NCI-H82 (cell line): ENCODE measurements around the gene SNRPA.
A peak's percentile ranks its signal among the peaks of the same experiment; 100 is the strongest.

Experiments used
- DNase-seq: peaks from one replicate; lab custom pipeline; 2025; lab: John Stamatoyannopoulos, UW

The SNRPA gene

GRCh38 chr19:40750874-40751537 lies at the start of gene SNRPA:
Gene SNRPA, plus strand, starts transcription at chr19:40751203. Its CDS starts 206 bp downstream, at chr19:40751409.
- DNase-seq, result peak; percentile 99

GRCh38 chr19:40701758-40702157 lies 49.2 kb upstream of the SNRPA start:
- no peak for DNase-seq

GRCh38 chr19:40702337-40703012 lies 48.5 kb upstream of the SNRPA start:
- DNase-seq, result peak; percentile 92

GRCh38 chr19:40703029-40703755 lies 47.8 kb upstream of the SNRPA start:
- no peak for DNase-seq

- DNase-seq, result no peak
Measured at GRCh38 chr19:40704491-40705361, 46.3 kb upstream of the SNRPA start.

- DNase-seq, result no peak
Measured at GRCh38 chr19:40705362-40705651, 45.7 kb upstream of the SNRPA start.

- no peak for DNase-seq
Measured at GRCh38 chr19:40705950-40706619, 44.9 kb upstream of the SNRPA start.

- no peak for DNase-seq
Measured at GRCh38 chr19:40707615-40708014, 43.4 kb upstream of the SNRPA start.

- DNase-seq, result no peak
Measured at GRCh38 chr19:40709817-40710216, 41.2 kb upstream of the SNRPA start.

GRCh38 chr19:40713939-40714338 lies 37.1 kb upstream of the SNRPA start:
- no peak for DNase-seq

- peak; percentile 97 for DNase-seq
Measured at GRCh38 chr19:40714441-40715299, 36.3 kb upstream of the SNRPA start.

GRCh38 chr19:40716031-40716481 lies 34.9 kb upstream of the SNRPA start:
- DNase-seq, result peak; percentile 60

GRCh38 chr19:40716482-40717324 lies 34.3 kb upstream of the SNRPA start, which contains the start of the genes COQ8B and ITPKC:
Gene COQ8B, minus strand, starts transcription at chr19:40716886. Its CDS starts 2,254 bp downstream, at chr19:40714632.
Gene ITPKC, plus strand, starts transcription at chr19:40717112. Its CDS starts 24 bp downstream, at chr19:40717136.
- DNase-seq, result peak; percentile 99

GRCh38 chr19:40717325-40717879 lies 33.6 kb upstream of the SNRPA start:
- DNase-seq, result no peak

- peak; percentile 71 for DNase-seq
Measured at GRCh38 chr19:40717880-40718773, 32.9 kb upstream of the SNRPA start.

- peak; percentile 33 for DNase-seq
Measured at GRCh38 chr19:40718774-40719391, 32.1 kb upstream of the SNRPA start.

- DNase-seq, result no peak
Measured at GRCh38 chr19:40719414-40719894, 31.5 kb upstream of the SNRPA start.

- DNase-seq, result no peak
Measured at GRCh38 chr19:40721140-40721486, 29.9 kb upstream of the SNRPA start.
